HG03432 (cell line): ENCODE measurements around the gene SULF2.

Experiments used
- ATAC-seq: cut with Tn5 transposase; IDR thresholded peaks from one replicate; pipeline ENCODE4 v1.9.1; 2021; ENCODE audit warnings: mild to moderate bottlenecking, moderate library complexity; ENCODE audit not compliant: unreplicated experiment

SULF2 gene

DNA sequence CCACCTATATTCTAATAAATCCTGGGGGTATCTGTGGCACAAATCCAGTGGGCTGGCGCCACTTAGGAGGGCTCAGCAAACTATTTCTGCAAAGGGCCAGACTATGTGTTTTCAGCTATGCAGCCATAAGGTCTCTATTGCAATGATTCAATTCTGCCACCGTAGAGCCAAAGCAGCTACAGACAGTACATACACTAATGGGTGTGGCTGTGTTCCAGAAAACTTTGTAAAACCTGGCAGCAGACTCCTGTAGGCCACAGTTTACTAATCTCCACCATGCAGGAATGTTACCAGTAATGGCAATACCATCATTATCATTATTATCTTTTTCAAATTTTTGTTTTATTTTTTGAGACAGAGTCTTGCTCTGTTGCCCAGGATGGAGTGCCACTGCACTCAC lies 65.7 kb downstream of the SULF2 start:
- ATAC-seq, result no peak

DNA sequence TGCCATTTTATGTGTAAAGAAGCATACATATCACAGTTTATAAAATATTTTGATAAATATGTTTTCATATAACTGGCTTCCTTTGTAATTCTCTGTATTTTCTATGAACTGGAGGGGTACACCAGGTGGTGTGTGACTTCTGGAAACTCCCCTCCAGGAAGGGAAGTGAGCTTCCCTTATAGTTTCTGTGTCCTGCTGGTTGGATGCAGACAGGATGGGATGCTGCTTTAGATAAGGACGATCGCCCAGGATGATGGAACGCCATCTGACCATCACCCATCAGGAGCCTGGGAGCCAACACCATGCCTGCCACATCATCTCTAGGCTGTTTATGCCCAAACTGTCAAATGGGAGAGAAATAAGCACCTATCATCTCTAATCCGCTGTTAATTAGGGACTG lies 66.1 kb downstream of the SULF2 start:
- no peak for ATAC-seq

DNA sequence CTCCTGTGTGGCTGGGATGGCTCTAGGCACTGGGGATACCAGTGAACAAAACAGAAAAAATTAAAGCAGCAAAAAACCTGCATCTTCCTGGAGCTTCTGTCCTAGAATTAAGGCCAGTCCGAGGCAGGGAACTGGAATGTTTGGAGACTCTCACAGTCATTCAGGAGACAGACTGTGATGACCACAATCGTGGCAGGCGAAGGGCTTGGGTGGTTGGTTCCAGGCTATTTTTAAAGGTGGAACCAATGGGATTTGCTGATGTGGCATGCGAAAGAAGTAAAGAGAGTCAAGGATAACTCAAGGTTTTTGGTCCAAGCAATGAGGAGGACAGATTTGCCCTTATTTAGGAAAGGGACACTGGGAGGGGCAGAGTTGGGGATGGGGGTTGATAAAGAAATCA lies 66.9 kb downstream of the SULF2 start:
- no peak for ATAC-seq

DNA sequence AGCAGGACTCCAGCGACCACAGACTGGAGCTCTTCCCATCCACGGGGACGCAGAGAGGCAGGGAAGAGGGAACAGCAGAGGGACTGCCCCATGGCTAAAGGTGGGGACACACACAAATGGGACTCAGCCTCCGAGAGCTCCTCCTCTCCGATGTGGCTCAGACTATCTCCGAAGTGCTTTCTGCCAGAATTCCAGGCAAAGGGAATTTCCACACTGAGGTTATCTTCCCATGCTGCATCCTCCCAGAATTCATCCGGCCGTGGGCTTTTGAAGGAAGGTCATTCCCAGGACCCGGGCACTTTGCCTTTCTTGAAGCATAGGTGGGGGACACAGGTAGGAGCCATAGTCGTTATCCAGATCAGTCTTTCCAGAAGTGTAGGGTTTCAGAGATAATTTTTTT lies 67.9 kb downstream of the SULF2 start:
- ATAC-seq, result no peak

DNA sequence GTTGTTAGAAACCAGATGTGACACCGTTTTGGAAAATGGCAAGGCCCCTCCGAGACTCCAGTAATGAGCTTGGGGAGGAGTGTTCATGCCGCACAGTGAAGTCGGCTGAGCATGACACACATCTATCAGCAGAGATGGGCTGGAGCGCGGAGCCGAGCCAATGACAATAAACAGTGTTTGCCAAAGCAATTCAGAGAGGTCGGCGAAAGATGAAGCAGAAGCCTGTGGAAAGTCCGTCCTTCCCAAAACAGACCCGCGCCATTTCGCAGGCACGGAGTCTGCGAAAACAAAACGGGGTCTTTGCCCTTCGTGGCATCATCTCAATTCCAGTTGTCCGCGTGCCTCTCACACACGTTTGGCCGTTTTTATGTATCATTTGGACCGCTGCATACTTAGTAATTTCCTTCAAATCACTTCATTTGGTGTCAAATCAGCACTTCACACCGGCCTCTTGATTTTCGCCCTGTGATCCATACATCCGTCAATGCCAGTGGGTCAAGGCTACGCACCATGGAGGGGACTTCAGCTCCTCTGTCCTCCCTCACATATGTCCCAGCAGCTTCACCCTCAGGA lies 71.3 kb downstream of the SULF2 start:
- no peak for ATAC-seq

DNA sequence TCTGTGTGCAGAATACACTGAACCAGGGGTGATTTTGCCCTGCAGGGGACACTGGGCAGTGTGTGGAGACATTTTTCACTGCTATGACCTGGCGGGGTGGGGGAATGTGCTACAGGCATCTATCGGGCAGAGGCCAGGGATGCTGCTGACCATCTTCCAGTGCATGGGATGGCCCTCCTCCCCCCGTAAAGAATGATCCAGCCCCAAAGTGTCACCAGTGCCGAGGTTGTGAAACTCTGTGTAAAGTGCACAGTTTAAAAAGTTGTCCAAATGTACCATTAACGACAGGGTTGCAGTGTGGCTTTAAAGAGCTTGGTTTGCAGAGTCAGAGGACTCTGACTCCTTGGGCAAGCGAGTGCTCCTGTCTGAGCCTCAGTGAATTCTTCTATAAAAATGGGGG lies 72.1 kb downstream of the SULF2 start:
- no peak for ATAC-seq

DNA sequence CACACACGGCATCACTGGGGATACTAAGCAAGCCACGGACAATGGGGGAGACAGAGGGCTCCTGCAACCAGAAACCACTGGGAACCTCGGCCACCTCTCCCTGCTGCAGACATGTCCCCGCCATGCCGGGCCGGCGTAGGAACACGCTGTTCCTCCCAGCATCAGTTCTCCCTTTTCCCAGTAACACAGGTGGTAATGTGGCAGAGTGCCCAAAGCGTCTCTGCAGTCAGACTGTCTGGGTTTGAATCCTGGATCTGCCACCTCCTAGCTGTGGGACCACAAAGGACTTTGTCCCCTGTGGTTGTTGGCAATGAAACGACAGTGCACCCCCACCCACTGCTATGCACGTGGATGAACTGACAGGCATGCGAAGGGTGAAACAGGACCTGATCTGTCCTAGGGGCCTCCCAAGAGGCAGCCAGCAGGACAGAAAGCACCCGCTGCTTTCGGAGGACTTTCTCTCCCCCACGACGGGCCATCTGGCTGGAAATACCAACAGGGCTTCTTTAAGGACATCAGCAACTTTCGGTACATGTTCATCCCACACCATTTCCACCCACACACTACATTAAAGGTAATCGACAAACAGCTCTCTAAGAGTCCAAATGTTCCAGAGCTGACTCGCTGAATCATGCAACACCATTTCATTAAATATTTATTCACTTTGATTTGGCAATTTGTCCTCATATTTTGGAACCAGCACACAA lies 74.1 kb downstream of the SULF2 start:
- ATAC-seq, result no peak

DNA sequence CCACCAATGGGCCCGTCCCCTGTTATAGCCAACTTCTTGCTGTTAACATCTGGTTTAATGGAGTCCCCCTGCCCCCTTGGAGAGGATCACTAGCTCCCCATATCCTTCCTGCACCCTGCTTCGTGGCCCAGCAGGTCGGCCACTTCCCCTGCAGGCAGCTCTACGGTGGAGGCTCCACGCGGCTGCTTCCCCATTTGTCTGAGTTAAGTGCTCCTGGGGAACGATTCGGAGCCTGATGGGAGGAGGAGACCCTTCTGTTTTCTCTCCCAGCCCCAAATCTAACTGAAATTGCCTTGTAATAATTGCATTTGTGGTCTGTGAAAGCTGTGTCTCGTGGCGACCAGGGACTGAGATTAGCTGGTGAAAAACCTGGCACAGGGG lies 74.6 kb downstream of the SULF2 start:
- no peak for ATAC-seq

DNA sequence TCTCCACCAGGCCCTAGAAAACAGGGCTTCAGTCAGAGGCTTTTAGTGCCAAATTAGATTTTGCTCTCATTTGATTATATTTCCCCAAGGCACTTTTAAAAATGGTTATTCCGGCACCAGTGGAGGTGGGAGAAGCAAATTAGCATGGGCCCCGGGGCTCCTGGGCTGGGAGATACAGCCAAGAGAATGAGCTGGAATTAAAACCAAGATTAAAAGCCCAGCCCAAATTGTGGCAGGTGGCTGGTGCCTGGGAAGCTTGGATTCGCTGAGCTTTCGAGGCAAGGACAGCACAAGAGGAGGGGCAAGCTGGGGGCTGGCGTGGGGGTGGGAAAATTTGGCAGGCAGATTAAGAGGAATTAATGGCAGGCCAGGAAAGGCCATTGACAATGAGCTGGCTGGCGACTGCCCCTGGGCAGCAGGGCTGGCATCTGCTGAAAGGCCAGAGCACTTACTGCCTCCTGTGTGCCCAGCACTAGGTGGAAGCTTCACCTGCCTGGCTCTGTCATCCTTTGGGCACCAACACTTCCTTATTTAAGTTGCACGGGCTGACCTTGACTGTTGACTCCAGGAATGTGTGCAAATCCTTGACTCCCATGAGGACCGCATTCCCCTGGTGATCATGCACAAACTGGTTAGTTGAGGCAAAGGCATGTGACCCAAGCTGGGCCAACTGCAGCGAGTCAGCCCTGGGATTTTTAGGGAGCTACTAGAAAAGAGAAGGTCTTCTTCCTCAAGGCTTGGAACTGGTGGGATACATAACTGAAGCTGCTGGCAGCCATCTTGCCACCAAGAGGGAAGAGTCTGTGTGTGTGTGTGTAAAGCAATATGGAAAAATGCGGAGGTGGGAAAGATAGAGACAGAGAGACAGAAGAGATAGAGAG lies 76.1 kb downstream of the SULF2 start:
- ATAC-seq, result no peak

DNA sequence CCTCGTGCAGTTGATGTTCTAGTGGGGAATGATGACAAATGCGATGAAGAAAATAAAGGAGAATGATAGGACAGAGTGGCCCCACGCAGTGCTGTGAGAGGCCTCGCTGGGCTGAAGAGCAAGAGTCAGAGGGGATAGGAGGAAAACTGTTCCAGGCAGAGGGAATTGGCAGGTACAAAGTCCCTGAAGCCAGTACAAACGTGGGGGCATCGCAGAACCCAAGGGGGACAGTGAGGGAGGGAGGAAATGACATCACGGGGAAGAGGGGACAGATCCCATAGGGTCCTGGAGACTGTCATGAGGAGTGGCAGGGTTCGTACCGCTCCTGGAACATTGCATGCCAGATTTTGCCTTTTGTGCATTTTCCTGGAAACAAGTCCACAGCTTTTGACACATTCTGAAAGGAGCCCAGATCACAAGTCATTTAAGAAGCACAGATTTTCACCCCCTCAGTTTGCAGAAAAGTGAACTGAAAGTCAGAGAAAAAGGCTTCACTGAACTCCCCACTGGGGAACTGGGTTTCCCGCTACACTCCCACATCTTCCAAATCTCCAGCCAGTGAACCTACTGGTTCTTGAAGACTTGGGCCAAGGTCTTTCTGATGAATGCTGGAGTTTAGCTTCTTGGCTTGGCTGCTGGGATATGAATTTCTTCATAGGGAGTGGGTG lies 77.0 kb downstream of the SULF2 start:
- no peak for ATAC-seq

DNA sequence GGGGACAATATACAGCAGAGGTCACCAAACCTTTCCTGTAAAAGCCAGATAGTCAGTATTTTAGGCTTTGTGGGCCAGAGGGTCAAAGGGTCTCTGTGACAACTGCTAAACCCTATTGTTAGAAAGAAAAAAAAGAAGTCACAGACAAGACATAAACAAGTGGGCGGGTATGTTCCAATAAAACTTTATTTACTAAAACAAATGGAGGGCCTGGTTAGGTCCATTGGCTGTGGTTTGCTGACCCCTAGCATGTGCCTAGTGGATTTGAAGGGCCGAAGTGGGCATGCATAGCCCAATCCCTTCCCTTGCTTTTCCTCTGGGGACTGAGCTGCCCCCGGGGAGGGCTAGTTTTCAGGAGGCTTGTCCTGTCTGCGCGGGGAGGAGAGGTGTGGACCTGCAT lies 78.9 kb downstream of the SULF2 start:
- ATAC-seq, result no peak

DNA sequence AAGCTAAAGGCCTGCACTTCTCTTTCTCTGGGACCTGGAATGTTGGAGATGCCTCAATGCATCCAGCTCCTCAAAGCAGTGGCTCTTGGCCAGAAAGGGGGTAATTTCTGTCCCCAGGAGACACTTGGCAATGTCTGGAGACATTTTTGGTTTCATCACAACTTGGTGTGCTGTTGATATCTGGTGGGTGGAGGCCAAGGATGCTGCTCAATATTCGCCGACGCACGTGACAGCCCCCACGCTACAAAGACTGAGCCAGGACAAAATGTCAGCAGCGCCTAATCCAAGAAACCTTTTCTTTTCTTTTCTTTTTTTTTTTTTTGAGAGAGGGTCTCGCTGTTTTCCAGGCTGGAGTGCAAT lies 79.8 kb downstream of the SULF2 start:
- no peak for ATAC-seq

DNA sequence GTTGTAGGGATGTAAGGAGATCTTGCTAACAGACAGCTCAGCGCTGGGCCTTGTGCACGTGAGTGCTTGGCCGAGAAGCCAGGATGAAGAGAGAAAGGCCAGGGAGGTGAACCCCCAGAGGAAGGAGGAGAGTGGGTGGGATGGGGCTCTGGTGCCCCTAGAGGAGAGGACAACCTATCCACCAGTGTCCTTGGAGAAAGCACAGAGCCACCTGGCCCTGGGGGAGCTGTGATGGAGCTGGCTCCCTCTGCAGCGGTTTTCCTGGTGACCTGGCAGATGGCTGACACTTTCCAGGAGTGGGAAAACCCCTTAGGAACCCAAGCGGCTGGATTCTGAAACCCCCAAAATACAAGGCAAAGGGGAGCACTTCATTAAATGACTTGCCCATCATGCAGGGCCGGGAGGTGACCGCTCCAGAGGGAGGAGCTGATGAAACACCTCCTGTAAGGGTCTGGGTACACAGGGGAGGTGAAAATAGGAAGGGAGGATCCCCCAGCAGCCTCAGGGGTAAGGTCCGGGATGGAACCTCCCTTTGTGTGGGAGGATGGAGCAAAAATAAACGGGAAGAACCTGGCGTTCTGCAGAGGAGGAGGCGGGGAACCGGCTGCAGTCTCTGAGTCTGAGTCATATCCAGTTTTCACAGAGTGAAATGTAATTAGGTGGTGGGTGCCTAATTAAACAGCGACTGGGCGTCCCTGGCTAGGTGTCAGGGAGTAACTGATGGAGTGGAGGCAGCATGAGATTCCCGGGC lies 80.4 kb downstream of the SULF2 start:
- ATAC-seq, result no peak

DNA sequence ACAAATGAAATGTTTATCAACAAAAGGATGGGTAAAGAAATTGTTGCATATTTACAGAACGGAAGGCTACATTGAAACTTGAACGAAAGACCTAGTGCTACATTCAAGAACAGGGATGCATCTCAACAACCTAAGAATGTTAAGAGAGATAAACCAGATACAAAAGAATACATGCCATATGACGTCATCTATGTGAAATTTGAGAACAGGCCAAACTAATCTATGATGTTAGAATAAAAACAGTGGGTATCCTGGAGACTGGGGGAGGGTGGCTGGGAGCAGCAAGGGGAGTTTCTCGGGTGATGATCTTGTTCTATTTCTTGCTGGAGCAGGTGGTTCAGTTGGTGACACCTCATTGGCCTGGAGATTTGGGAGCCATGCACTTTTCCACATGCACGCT lies 81.5 kb downstream of the SULF2 start:
- ATAC-seq, result no peak

DNA sequence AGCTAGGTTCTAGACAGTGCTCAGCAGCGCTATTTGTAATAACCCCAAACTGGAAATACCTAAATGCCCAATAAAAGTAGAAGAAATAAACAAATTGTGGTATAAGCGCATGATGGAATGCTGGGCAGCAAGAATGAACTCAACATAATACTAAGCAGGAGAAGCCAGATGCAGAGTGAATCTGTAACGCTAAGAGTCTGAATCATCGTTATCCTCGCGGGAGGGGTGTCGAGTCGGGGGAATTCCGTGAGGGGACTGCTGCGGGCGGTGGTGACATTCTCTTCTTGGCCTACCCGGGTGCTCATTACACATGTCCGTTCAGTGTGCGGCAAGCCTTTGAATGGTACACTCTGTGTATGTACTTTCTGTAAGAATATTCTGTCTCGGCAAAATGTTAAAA lies 83.7 kb downstream of the SULF2 start:
- ATAC-seq, result no peak

DNA sequence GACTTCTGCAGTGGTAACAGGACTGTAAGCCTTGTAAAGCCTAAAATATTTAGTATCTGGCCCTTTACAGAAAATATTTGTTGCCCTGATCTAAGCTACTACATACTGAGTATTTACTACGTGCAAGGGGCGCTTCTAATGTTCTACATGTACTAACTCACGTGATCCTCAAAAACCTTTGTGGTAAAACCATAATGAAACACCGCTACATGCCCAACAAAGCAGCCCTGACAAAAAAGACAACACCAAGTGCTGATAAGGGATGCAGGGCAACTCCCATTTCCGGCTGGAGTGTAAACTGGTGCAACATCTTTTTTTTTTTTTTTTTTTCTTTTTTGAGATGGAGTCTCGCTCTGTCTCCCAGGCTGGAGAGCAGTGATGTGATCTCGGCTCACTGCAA lies 85.0 kb downstream of the SULF2 start:
- no peak for ATAC-seq

DNA sequence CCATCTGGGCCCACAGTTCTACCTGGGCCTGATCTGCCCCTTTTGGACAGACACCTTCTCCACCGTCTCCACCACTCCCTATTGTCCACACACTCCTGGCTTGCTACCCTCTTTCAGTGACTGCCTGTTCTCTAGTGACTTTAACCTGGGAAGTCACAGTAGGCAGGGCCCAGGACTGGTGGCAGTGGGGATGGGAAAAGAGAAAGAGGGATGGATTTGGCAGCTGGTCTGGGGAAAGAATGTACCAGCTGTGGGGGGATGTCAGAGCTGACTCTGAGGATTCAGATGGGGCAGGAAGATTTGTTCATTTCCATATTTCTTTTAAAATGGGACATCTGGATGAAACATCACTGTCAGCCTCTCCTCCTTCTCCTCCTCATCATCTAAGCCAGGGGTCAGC lies 85.5 kb downstream of the SULF2 start:
- ATAC-seq, result no peak

DNA sequence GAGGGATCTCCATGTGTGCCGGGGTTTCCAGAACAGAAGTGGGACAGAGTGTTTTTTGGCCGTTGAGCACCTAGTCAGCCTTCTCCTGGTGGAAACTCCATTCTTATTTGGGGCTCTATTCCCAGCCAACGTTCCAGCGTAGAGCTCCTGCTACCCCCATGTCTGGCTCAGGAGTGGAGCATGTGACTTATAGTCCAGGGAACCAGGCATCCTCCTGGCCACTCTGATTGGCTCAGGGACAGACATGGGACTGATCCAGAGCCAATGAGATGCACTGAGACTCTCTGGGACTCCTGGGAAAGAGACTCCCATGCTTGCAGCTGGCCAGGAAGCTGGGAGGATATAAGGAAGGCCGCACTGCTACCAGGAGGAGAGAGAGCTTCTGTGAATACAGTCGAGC lies 87.1 kb downstream of the SULF2 start:
- no peak for ATAC-seq

DNA sequence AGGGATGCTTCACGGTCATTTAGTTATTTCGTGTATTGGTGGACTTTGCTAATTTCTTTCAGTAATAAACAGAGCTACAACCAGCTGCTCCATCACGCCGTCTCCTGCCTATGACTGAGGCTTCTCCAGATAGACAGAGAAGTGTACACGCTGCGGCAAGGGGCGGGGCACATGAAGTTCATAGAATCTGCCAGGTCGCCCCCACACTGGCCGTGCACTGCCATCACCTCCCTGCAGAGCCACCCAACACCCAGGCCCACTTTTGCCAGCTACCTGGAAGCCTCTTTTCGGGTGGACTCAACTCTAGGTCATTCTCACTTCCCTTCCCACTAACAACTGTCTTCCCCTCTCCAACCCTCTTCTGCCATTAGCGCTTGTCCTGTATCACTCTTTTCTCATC lies 88.4 kb downstream of the SULF2 start:
- ATAC-seq, result no peak

DNA sequence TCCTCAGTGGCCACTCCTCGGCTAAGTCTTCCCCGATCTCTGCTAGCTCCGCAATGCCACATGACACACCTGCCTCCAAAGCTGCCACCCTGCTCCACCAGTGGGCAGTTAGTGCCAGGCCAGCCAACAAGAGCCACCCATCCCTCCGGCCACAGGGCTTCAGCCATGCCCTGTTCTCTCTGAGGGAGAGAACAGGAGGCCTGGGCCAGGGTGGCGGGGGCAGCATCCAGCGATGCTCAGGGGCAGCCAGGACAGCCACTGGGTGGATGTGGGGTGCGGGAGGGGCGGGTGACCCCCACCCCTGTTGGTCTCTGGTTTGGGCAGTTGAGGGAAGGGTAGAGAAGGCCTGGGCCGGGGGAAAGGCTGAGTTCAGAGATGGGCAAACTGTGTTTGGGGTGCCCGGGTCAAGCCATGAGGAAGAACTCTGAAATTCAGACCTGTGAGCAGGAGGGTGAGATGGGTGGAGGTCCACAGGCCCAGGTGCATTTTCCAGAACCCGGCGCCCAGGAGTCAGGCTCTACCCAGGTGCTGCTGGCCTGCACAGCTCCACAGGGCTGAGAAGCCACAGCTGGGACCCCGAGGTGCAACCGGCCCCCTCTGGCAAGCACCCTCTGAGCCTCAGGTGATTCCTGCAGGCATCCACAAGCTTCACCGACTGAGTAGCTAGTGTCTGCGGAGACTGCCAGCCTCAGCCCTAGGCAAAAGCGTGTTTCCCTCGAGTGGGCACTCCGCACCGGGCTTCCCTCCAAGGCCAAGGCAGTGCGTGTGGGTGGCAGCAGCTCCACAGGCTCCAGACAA lies 91.1 kb downstream of the SULF2 start:
- no peak for ATAC-seq
